Left renal cortex interstitium (tissue), 4 donors: ENCODE measurements around the gene DCTN5. TPM values are rescaled to one million over a fixed set of nuclear protein-coding genes. Genes with fewer than 3 reads are reported as not detected.
A peak's percentile ranks its signal among the peaks of the same experiment; 100 is the strongest.
"Not testable (repeated sequence)": the region's sequence is repeated elsewhere in the genome, so short reads cannot be mapped to it uniquely, and the experiment has no call there.

Experiments
- DNase-seq, 4 donors: peaks; one replicate each; pipeline ENCODE4 v3.0.0-alpha.2; 2013; ENCODE audit warnings: low read depth in 4 of 4, low spot score in 2 of 4, missing footprints in 1 of 4
- polyA plus RNA-seq, 4 donors: library from polyadenylated mRNA; unstranded; fragments of 120-200 nt; gene quantifications; one replicate each; pipeline ENCODE4 v1.2.1, GENCODE V29; 2013; ENCODE audit not compliant: insufficient read length in 4 of 4

The DCTN5 gene
- polyA plus RNA-seq, 4 donors, result 55.9 to 71.1 (median 64.8) TPM

GRCh38 chr16:23691483-23692189, 50.4 kb downstream of the DCTN5 start:
- DNase-seq, result no peak

- no peak for DNase-seq
These were observed 51.0 kb downstream of the DCTN5 start for GRCh38 chr16:23692190-23692837.

DNA sequence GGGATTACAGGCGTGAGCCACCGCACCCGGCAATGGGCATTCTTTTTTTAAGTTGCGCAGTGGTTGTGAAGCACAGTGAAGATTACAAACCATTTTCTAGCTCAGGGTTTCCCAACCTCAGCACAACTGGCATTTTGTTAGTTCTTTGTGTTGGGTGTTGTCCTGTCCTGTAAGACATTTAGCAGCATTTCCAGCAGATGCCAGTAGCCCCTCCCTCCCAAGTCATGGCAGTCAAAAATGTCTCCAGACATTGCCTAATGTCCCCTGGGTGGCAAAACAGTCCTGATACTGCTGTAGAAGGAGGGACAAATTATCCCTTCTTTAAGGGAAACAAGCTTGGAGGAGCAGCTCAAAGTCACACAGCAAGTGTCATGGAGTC, 53.0 kb downstream of the DCTN5 start:
- DNase-seq, result no peak

GRCh38 chr16:23694644-23695373, 53.5 kb downstream of the DCTN5 start:
- DNase-seq, result peak in 1 of 4 donors; percentile 51

DNA sequence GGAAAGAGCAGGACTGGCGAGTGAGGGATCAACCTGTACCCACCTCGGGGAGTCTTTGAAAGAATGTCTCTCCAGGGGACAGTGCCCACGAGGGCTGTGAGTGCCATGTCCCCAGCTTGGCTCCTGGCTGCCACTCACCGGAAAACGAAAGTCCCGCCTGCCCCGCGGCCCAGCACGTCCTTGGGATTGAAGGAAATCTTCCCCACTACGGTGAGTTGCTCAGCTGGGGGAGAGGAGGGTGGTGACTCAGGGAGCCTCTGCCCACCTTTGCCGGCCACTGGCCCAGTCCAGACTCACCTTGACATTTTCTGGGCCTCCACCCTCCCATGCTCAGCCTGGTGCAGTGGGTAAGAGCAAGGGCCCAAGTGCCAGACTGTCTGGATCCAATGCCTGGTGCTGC, 54.5 kb downstream of the DCTN5 start:
- DNase-seq, result no peak

DNA sequence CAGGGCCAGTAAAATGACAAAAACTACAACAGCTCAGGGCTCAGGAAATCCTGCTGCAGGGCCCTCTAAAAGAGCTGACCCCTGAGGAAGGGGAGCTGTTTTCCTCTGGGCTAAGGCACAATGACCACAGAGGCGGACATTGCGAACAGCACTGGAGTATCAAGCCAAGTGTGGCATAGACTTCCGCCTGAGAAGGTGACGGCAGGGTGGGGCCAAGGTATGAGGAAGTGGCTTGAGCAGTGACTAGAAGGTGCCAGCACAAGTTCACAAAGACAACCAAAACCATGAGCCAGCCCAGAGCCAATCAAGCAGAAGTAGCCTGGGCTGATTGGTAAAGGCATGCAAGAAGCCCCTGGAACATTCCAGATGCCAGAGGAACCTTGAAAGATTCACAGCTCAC, 57.8 kb downstream of the DCTN5 start:
- no peak for DNase-seq

- DNase-seq, result no peak
These were observed 58.8 kb downstream of the DCTN5 start for GRCh38 chr16:23700093-23700492.

GRCh38 chr16:23700509-23700908, 59.2 kb downstream of the DCTN5 start:
- DNase-seq, result no peak

DNA sequence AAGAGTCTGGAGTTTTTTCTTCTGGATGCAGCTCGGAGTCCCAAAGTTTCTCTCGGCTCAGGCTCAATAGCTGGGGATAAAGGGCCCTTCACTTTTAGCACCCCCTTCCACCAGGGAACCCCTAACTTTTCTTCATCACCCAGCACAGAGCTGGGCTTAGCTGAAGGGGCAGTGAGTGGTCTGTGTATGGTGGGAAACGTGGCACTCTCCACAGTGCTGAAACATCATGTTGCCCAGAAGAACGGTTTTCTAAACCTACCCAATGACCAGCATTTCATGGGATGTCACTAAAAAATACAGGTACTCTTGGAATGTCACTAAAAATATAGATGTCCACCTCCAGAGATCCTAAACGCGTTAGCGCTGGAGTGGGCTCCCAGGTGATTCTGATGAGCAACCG, 59.8 kb downstream of the DCTN5 start:
- DNase-seq, result no peak

DNA sequence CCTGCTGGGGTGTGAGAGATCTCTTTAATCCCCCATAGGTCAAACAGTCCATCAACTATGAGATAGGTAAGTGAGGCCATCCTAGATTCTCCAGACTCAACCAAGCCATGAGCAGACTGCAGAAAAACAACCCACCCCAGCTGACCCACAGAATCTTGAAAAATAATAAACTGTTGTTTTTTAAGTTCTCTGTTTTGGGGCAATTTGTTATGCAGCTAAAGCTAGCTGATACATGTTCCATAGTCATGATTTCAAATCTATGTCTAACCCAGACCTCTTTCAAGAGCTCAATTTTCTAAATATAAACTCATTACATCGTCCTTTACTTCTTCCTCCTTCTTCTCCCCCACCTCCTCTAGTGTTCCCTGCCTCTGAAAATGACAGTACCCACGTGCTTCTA, 61.7 kb downstream of the DCTN5 start:
- DNase-seq, result no peak

GRCh38 chr16:23704772-23705516, 63.7 kb downstream of the DCTN5 start:
- no peak for DNase-seq

GRCh38 chr16:23705517-23705902, 64.2 kb downstream of the DCTN5 start:
- no peak for DNase-seq

GRCh38 chr16:23706439-23706838, 65.2 kb downstream of the DCTN5 start:
- DNase-seq, result no peak

DNA sequence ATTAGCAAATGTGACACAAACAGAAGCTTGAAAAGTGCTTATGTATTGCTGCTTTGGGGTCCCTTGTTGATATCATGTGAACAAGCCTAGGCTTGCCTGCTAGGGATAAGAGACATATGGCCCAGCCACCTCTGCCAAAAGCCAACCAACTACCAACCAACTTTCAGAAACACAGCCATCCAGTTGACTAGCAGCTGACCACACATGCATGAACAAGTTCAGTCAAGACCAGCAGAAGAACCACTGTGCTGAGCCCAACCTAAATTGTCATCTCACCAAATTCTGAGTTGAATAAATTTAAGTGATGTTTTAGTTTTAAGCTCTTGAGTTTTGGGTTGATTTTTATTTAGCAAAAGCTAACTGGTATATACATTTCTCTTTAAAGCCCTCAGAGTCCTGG, 68.3 kb downstream of the DCTN5 start:
- no peak for DNase-seq

DNA sequence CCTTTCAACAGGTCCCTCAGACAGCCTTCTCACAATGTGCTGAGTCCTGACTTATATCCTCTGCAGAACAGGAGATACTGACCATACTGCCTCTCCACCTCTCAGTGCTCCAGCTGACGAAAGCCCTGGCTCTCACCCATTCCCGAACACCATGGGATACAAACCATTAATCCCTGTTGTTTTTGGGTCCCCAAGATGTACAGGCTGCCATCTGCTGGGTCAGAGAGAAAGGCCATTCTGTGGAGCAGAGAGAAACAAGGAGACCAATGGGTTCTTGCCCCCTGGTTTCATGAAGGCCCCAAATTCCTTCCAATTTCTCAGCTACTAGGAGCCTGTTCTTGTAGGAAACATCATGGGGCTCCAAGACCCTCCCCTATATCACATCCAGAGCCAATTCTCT, 68.7 kb downstream of the DCTN5 start:
- no peak for DNase-seq

DNA sequence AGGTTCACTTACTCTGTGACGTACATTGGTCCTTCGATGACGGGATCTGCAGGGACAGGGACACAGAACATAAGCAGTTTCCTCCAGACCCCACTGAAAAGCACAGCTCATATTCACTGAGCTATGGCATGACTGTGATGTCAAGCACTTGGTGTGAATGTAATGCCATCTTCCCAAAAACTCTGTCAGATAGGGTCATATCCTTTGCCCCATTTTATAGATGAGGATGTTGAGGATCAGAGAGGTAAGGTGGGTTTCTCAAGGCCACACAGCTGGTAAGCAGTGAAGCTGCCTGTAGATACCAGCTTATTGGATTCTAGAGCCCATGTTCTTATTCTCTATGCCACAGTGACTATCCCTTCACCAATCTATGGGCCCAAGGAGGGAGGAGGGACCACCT, 69.2 kb downstream of the DCTN5 start:
- no peak for DNase-seq

DNA sequence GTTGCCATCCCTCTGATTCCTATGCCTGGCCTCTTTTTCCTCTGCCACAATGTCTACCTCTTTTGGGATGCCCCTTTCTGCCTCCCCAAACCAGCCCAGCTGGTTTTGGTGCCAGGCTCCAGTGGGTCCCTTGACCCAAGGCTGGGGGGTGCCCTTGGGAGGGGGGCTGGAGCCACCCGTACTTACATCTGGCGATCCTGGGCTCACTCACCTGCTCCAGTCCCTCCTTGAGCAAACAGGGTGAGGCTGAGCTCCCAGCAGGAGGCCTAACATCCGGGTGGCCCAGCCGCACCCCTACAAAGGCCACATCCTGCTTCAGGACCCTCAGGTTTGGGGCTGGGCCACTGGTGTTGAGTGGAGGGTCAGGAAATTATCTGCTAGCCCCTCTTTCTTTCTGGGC, 70.5 kb downstream of the DCTN5 start:
- DNase-seq, result no peak

DNA sequence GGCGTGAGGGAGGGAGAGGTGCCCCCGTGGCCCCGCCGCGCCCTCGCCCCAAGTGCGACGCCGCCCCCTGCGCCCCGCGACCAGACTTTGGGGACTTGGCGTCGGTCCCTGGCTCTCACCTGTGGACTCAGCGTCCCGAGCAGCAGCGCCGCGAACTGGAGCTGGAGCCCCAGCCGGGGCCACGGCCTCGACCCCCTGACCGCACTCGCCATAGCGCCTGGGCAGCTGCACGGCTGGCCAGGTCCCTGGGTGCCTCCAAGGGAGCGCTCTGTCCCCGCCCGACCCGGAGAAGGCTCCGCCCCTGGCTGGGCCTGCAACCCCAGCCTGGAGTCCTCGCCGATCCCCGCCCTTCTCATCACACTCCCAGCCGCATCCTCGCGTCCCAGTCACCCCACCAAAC, 71.7 kb downstream of the DCTN5 start, which contains the start of gene ERN2:
ERN2 (minus strand) TSS at position 247 of the 400 bp plus-strand sequence; CDS start at position 212, 35 bp downstream.
- DNase-seq, result no peak

DNA sequence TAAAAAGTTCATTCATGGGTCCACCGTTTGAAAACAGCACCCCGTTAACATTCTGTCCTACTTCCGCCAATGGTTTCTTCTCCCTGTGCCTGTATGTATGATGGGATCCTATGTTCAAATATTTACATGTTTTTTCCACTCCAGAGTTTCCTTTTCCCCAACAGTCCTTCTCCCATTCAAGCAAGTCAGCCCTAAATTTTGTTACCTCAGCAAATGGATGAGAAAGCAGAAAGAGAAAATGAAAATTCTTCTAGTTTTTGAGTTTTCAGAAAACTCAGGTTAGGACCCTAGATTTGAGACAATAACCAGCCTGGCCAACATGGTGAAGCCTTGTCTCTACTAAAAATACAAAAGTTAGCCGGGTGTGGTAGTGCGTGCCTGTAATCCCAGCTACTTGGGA, 75.2 kb downstream of the DCTN5 start:
- DNase-seq, result no peak

DNA sequence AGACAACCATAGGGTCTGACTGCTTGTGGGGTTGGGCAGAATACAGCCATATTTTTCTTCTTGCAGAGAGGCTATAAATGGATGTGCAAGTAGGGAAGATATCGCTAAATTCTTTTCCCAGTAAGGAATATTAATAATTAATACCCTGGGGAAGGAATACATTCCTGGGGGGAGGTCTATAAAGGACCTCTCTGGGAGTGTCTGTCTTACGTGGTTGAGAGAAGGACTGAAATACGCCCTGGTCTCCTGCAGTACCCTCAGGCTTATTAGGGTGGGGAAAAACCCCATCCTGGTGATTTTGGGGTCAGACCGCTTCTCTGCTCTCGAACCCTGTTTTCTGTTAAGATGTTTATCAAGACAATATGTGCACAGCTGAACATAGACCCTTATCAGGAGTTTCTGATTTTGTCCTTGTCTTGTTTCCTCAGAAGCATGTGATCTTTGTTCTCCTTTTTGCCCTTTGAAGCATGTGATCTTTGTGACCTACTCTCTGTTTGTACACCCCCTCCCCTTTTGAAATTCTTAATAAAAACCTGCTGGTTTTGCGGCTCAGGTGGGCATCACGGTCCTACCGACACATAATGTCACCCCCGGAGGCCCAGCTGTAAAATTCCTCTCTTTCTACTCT, 81.5 kb downstream of the DCTN5 start:
- DNase-seq, result not testable (repeated sequence)
